Uterus (tissue), 4 donors: ENCODE results near the gene ABCC3. TPM values are rescaled to one million over a fixed set of nuclear protein-coding genes. Genes with fewer than 3 reads are reported as not detected.

Source experiments
- DNase-seq, 2 donors: peaks; one replicate each; pipeline ENCODE4 v3.0.0-alpha.2; 2019 to 2020
- H3K27ac ChIP-seq, 2 donors: fragments of 200-600 bp; sonication (generic); 1 replicate in 1 of 2; 2 replicates in 1 of 2; pipeline ENCODE4 v1.5.1; 2016 to 2018
- H3K27me3 ChIP-seq, 2 donors: fragments of 200-600 bp; sonication (generic); one replicate each; pipeline ENCODE4 v1.5.1; 2018 to 2019; ENCODE audit warnings: control low read depth in 1 of 2
- H3K36me3 ChIP-seq, 2 donors: fragments of 200-600 bp; sonication (generic); one replicate each; pipeline ENCODE4 v1.5.1; 2019; ENCODE audit warnings: control low read depth in 1 of 2
- H3K4me1 ChIP-seq, 2 donors: fragments of 200-600 bp; sonication (generic); one replicate each; pipeline ENCODE4 v1.5.1; 2018 to 2019; ENCODE audit warnings: control low read depth in 1 of 2
- H3K4me3 ChIP-seq, 2 donors: fragments of 200-600 bp; sonication (generic); 1 replicate in 1 of 2; 2 replicates in 1 of 2; pipeline ENCODE4 v1.5.1; 2018 to 2019; ENCODE audit warnings: mild to moderate bottlenecking in 1 of 2
- H3K9me3 ChIP-seq, 2 donors: fragments of 200-600 bp; sonication (generic); one replicate each; pipeline ENCODE4 v1.5.1; 2019; ENCODE audit warnings: control low read depth in 1 of 2
- POLR2A ChIP-seq, 2 donors: fragments of 450-650 bp; IDR thresholded peaks; one replicate each; pipeline ENCODE4 v1.6.1; 2016; ENCODE audit warnings: antibody characterized with exemption in 2 of 2, mild to moderate bottlenecking in 1 of 2, moderate library complexity in 1 of 2
- intact Hi-C: fragments of 100-400 bp; cut with DNase I; formaldehyde crosslinking; loops from one replicate; pipeline ENCODE4 v1.15.1; 2023; ENCODE audit warnings: low total_unique reads
- total RNA-seq, 4 donors: library from RNA; depleted of rRNA in 3 of 4; stranded (reverse); fragments of >200 nt in 3 of 4; gene quantifications; one replicate each; pipeline versions ENCODE4 v1.1.0 to v1.2.4, GENCODE V29; 2014 to 2023
- TF ChIP-seq, protein P1 (sequence below), 4 experiments: fragments of 200-600 bp in 2 of 4; fragments of 450-650 bp in 2 of 4; sonication (generic) in 2 of 4; IDR thresholded peaks; one replicate each; pipeline ENCODE4 v1.5.1; 2016 to 2019; ENCODE audit warnings: antibody characterized with exemption in 4 of 4, mild to moderate bottlenecking in 2 of 4, moderate library complexity in 1 of 4
- donor health status: DM: yes; HTN: yes; CAD: no.

The ABCC3 gene
- total RNA-seq, 4 donors from 2014 or later = 1.2 to 4.5 (median 2.6) TPM

DNA sequence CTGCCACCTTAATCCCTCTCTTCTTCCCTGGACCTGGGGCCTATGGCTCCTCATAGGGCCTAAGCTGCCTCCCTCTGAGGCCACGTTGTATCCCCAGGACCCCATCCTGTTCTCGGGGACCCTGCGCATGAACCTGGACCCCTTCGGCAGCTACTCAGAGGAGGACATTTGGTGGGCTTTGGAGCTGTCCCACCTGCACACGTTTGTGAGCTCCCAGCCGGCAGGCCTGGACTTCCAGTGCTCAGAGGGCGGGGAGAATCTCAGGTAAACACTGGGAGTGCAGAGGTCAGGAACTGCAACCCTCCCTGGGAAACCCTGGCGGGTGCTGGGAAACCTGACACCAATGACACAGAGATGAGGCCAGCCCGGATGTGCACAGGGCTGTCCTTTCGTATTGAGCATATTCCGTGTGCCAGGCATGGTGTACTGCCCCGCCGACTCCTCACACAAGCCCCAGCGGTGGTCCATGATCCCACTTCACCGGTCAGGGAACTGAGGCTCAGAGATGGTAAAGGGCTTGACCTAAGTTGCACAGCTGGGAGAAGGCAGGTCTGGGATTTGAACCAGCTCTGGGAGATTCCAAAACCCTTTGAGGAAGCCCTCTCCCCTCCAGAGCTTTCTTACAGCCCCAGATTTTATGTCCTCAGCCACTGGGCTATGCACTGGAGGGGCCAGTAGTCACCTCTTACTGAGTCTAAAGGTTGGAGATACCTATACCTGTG lies 50.1 kb downstream of the ABCC3 start:
- H3K4me1 ChIP-seq = peaks cover 5 to 22% of the 10 kb centered on the region in 2 donors
- no peak for TF ChIP-seq POLR2A (IDR thresholded peaks at IDR 0.05)
- TF ChIP-seq, protein P1, sequence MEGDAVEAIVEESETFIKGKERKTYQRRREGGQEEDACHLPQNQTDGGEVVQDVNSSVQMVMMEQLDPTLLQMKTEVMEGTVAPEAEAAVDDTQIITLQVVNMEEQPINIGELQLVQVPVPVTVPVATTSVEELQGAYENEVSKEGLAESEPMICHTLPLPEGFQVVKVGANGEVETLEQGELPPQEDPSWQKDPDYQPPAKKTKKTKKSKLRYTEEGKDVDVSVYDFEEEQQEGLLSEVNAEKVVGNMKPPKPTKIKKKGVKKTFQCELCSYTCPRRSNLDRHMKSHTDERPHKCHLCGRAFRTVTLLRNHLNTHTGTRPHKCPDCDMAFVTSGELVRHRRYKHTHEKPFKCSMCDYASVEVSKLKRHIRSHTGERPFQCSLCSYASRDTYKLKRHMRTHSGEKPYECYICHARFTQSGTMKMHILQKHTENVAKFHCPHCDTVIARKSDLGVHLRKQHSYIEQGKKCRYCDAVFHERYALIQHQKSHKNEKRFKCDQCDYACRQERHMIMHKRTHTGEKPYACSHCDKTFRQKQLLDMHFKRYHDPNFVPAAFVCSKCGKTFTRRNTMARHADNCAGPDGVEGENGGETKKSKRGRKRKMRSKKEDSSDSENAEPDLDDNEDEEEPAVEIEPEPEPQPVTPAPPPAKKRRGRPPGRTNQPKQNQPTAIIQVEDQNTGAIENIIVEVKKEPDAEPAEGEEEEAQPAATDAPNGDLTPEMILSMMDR (IDR thresholded peaks at IDR 0.05) = no peak
- intact Hi-C loops = loop anchor here (10.0 kb wide), 1 partner anchor 140 kb away; the partner anchor contains the start of gene SPATA20

DNA sequence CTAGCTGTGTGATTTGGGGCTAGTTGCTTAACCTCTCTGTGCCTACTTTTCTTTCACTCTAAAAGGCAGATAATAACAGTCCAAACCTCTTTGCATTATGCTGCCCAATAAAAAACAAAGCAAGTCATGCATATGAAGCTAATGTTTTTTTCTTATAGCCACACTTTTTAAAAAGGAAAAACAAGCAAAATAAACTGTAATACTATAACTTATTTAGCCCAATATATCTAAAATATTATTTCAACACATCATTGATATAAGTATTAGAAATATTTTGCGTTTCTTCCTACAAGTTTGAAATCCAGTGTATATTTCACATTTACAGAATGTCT lies 50.6 kb downstream of the ABCC3 start:
- intact Hi-C loops = loop anchor here (10.0 kb wide), 1 partner anchor 140 kb away; the partner anchor contains the start of gene SPATA20
- DNase-seq = no peak
- Histone ChIP-seq H3K4me1 (peaks cover 5 to 22% of the 10 kb centered on the region in 2 donors), H3K4me3 (no peak overlapping the region), H3K27ac (peak overlapping the region in 1 of 2 donors; percentile 82), H3K27me3 (no peaks in the 10 kb centered on the region), H3K36me3 (no peaks in the 10 kb centered on the region), H3K9me3 (no peaks in the 10 kb centered on the region)
- no peak for TF ChIP-seq POLR2A (IDR thresholded peaks at IDR 0.05)
- TF ChIP-seq, protein P1 (IDR thresholded peaks at IDR 0.05) = no peak

More for the DNA sequence above, 50.1 kb downstream of the ABCC3 start:
- no peaks in the 10 kb centered on the region for H3K27me3 ChIP-seq
- H3K27ac ChIP-seq = no peak overlapping the region
- H3K4me3 ChIP-seq = no peak overlapping the region
- no peaks in the 10 kb centered on the region for H3K36me3 ChIP-seq
- no peaks in the 10 kb centered on the region for H3K9me3 ChIP-seq
- no peak for DNase-seq

DNA sequence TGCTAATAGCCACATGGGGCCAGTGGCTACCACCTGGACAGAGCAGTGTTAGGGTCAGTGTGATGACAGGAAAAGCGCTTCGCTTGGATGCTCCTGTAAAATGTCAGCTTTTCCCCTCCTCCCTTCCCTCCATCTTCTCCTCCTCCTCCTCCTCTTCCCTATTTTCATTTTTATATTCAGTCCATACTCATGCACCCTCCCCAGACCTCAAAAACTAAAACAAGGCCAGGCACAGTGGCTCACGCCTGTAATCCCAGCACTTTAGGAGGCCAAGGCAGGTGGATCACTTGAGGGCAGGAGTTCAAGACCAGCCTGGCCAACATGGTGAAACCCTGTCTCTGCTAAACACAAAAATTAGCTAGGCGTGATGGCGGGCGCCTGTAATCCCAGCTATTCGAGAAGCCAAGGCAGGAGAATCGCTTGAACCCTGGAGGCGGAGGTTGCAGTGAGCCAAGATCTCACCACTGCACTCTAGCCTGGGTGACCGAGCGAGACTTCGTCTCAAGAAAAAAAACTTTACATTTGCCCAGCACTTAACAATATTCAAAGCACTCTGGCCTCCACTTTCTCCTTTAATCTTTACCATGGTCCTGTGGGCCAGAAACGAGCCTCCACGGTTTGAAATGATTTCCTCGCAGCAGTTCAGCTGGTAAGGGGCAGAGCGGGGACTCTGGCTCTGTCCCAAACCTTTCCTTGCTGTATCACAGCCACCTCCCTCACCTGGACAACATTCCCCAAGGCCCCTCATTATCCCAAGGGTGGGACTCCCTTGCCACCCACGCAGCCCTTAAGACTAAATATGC lies 51.2 kb downstream of the ABCC3 start:
- Histone ChIP-seq H3K9me3 (no peaks in the 10 kb centered on the region), H3K27ac (peak overlapping the region; percentile 77 to 82), H3K27me3 (no peaks in the 10 kb centered on the region), H3K4me3 (no peak overlapping the region), H3K36me3 (no peaks in the 10 kb centered on the region), H3K4me1 (peaks cover 5 to 22% of the 10 kb centered on the region in 2 donors)
- intact Hi-C loops = loop anchor here (10.0 kb wide), 1 partner anchor 141 kb away; the partner anchor contains the start of gene SPATA20
- no peak for DNase-seq
- TF ChIP-seq POLR2A (IDR thresholded peaks at IDR 0.05) = no peak
- TF ChIP-seq, protein P1 (IDR thresholded peaks at IDR 0.05) = no peak

DNA sequence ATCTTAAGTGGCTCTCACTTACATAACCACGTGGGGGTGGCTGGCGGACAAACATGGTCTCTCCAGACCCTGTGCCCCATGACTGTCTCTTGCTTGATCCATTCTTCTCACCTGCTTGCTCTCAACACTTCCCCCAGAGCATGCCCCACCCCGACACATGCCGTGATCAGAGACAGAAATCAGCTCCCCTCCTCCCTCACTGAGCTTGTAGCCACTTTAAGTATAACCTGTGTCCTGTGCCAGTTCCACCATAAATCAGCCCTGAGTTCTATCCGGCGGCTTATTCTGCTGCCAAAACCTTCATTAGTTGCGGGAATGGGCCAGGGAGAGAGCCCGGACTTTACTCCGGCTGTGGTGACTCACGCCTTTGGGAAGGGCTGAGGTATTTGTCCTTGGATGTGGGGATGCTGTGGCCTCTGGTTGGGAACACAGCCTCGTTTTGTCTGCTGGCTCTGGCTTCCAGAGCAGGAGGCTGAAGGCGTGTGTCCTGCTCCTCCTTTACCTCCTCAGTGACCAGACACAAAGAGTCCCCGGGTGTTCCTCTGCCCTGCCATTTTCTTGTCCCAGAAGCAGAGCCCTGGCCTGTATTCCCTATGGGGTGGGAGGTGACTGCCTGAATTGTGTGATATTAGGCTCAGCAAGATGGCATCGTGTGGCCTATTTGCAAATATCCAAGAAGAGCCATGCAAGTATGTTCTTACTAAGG lies 52.0 kb downstream of the ABCC3 start:
- Histone ChIP-seq H3K9me3 (no peaks in the 10 kb centered on the region), H3K27ac (peak overlapping the region; percentile 77 to 82), H3K4me3 (no peak overlapping the region), H3K36me3 (no peaks in the 10 kb centered on the region), H3K4me1 (peaks cover 5 to 22% of the 10 kb centered on the region in 2 donors), H3K27me3 (no peaks in the 10 kb centered on the region)
- intact Hi-C loops = loop anchor here (10.0 kb wide), 1 partner anchor 142 kb away; the partner anchor contains the start of gene SPATA20
- TF ChIP-seq, protein P1 (IDR thresholded peaks at IDR 0.05) = no peak
- no peak for TF ChIP-seq POLR2A (IDR thresholded peaks at IDR 0.05)
- DNase-seq = peak; percentile 88 to 89
